Chondrocyte (in vitro differentiated cells): Measurements from ENCODE around the gene ATP1A1. TPM values are rescaled to one million over a fixed set of nuclear protein-coding genes. Genes with fewer than 3 reads are reported as not detected.

Source experiments
- DNase-seq: peaks from one replicate; pipeline ENCODE4 v3.0.0; 2021; ENCODE audit warnings: mixed read lengths, low spot score
- H3K27ac Mint-ChIP-seq: one replicate; pipeline ENCODE4 v1.8.0; 2021; ENCODE audit warnings: mild to moderate bottlenecking, moderate library complexity, mixed read lengths; ENCODE audit not compliant: unreplicated experiment
- H3K27me3 Mint-ChIP-seq: 2 replicates; pipeline ENCODE4 v1.8.0; 2021; ENCODE audit warnings: low read depth, mixed read lengths
- H3K36me3 Mint-ChIP-seq: 2 replicates; pipeline ENCODE4 v1.8.0; 2021; ENCODE audit warnings: low read depth, mixed read lengths
- H3K4me1 Mint-ChIP-seq: 2 replicates; pipeline ENCODE4 v1.8.0; 2021; ENCODE audit warnings: low read depth, mild to moderate bottlenecking, mixed read lengths
- H3K4me3 Mint-ChIP-seq: one replicate; pipeline ENCODE4 v1.8.0; 2021; ENCODE audit warnings: mild to moderate bottlenecking, moderate library complexity, mixed read lengths; ENCODE audit not compliant: unreplicated experiment
- H3K9me3 Mint-ChIP-seq: 2 replicates; pipeline ENCODE4 v1.8.0; 2021; ENCODE audit warnings: low read depth, mixed read lengths
- CTCF ChIP-seq: fragments of 200-600 bp; sonication (generic); IDR thresholded peaks from 2 replicates; pipeline ENCODE4 v1.5.0; 2021; ENCODE audit warnings: antibody characterized with exemption, mild to moderate bottlenecking, moderate library complexity
- total RNA-seq: library from RNA; stranded (reverse); gene quantifications from 3 replicates; pipeline ENCODE4 v1.2.1, GENCODE V29; 2021

ATP1A1 gene
- total RNA-seq, 1 donor from 2014 or later: 188 TPM

DNA sequence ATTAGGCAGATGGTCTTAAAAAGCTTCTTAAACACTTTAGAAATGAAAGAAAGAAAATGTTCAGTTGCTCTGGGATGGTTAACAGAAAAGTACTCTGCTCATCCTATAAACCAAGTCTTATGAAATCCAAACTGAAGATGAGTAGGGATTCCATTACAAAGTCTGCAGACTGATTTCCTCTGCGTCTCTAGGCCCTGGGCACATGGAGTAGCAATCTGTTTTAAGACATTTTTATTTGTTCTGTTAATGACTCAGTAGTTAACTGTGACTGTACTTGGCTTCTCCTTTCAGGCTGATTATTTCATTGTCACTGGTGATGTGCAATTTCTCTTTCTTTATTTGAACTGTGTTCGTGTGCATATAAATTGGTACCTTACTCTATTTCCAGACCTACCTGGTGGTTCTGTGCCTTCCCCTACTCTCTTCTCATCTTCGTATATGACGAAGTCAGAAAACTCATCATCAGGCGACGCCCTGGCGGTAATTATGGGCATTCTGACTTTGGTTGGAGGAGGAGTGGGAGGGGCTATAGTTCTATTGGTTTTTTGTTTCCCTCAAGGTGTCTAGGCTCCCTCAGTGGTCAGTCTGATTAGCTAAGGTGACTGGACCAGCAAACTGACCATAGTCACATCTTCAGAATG is 30.6 kb downstream of the ATP1A1 start:
- Mint-ChIP-seq H3K9me3 (no peaks in the 10 kb centered on the region), H3K4me3 (no peak overlapping the region), H3K27me3 (no peaks in the 10 kb centered on the region), H3K36me3 (peaks cover 75% of the 10 kb centered on the region), H3K27ac (no peak overlapping the region), H3K4me1 (no peaks in the 10 kb centered on the region)
- TF ChIP-seq CTCF: no peak
- no peak for DNase-seq

- Mint-ChIP-seq H3K4me3 (no peak overlapping the region), H3K9me3 (no peaks in the 10 kb centered on the region), H3K27me3 (no peaks in the 10 kb centered on the region), H3K36me3 (peaks cover 65% of the 10 kb centered on the region), H3K4me1 (no peaks in the 10 kb centered on the region), H3K27ac (no peak overlapping the region)
- no peak for DNase-seq
- TF ChIP-seq CTCF: no peak
These were observed 31.7 kb downstream of the ATP1A1 start for GRCh38 chr1:116404699-116405098.

DNA sequence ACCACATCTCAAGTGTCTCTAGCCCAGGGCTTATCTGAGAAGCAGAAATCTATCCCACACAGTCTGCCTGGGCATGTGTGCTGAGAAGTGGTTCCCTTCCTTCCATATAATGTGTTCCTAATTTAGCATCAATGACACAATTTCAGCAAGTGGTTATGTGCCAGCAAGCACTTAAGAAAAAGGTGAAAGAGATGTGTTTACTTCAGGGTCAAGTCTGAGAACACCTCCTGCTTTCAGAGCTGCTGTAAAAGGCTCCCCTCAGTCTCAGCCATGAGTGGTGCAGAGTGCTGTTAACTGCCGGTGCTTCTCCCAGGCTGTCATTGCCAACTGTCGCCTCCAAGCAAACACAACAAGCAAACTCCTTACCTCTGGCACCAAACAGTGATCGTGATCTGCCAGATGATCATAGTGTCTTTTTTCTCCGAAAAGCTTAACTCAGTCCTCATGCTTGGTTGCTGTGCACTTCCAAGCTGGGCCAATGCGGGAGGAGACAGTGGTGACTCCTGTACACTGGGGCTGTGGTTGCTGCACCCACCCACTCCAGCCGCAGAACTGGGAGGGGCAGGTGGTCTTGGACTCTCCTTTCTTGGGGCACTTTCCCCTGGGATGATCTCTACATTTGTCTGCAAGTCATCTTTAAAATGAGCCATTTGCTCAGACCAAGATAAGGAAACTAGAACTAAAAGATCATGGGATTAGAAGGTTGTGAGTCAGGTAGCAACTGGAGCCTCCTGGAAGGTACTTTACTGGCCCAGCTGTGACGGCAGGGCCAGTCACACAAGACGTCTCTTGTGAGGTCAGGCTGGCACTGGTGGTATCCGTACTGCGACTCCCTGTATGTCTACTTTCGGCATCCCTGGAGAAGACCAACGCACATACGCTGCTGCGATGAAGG is 32.4 kb downstream of the ATP1A1 start:
- DNase-seq: no peak
- H3K36me3 Mint-ChIP-seq: peaks cover 58% of the 10 kb centered on the region
- no peaks in the 10 kb centered on the region for H3K27me3 Mint-ChIP-seq
- H3K27ac Mint-ChIP-seq: no peak overlapping the region
- no peak for TF ChIP-seq CTCF
- no peaks in the 10 kb centered on the region for H3K4me1 Mint-ChIP-seq
- H3K4me3 Mint-ChIP-seq: no peak overlapping the region
- no peaks in the 10 kb centered on the region for H3K9me3 Mint-ChIP-seq

DNA sequence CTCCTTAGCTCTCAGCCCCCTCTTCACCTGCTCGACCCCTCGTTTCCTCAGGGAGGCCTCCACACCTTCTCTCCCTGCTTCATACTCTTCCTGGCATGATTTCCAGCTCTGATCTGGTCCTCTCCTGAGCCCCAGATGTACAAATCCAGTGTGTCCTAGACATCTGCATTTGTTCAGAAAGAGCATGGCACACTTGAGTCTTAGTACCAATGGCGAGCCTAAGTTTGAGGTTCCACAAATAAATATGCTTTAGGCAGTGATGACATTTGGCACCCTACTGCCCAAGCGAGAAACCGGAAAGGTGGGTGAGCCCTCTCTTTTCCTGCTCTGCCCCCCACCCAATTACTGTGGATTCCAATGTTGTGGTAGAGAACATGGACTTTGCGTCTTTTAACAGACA is 34.0 kb downstream of the ATP1A1 start:
- Mint-ChIP-seq H3K27ac (no peak overlapping the region), H3K36me3 (peaks cover 45% of the 10 kb centered on the region), H3K9me3 (no peaks in the 10 kb centered on the region), H3K4me3 (no peak overlapping the region), H3K27me3 (no peaks in the 10 kb centered on the region), H3K4me1 (peaks cover 4% of the 10 kb centered on the region)
- no peak for DNase-seq
- TF ChIP-seq CTCF: no peak

- Mint-ChIP-seq H3K27me3 (no peaks in the 10 kb centered on the region), H3K4me1 (peaks cover 5% of the 10 kb centered on the region), H3K36me3 (peaks cover 39% of the 10 kb centered on the region), H3K9me3 (no peaks in the 10 kb centered on the region), H3K4me3 (no peak overlapping the region), H3K27ac (no peak overlapping the region)
- DNase-seq: no peak
- TF ChIP-seq CTCF: no peak
These were observed 35.1 kb downstream of the ATP1A1 start for GRCh38 chr1:116408193-116408592.
